ENCODE measurements around the gene POU2F1.

Gene POU2F1

GRCh38 chr1:167467126-167467710 lies 246.5 kb downstream of the POU2F1 start:
- no peak for DNase-seq (ENCODE audit: low read depth in 2 of 2)

DNA sequence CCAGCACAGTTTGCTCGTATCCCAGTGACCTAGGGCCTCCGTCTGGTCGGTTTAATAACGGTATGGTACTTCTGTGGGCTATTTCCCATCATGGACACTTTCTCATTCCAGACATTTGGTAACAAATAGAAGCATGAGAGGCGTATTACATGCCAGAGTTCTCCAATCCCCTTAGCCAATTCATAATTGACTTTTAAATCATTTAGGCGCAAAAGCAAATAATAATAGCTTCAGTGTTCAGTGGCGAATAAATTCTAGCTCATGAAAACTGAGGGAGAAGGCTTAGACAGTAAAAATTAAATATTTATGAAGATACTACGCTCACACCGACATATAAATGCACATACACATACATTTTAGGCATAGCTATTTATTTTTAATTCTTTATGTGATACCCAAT lies 247.1 kb downstream of the POU2F1 start:
- DNase-seq (ENCODE audit: low read depth in 2 of 2) = no peak

DNA sequence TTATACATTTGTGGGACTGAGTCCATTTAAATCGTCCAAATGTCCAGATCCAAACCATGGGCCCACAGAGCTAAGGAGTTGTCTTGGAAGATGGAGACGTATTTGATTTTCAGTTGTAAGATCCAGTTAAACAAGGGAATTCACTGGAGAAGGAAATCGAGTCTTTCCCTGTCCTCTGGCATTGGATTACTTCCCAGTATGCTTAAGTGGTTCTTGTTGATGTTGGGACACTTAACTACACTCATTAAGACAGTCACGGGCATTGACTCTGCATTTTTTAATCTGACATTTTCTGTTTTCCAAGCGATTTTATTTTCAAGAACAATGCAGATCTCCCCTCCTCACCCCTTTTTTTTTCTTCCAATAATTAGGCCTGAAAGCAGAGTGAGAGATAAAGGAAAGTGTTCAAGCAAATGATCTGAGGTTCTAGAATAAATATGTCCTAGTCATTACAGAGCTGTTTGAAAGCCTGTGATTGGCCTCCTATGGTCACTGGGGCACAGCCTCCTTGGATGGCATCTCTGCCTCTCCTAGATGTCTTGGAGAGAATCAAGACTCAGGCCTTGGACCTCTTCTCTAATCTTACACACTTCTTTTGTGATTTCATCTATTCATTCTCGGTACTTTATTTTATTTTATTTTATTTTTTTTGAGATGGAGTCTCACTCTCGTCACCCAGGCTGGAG lies 248.7 kb downstream of the POU2F1 start:
- no peak for DNase-seq (ENCODE audit: low read depth in 2 of 2)

GRCh38 chr1:167471568-167471967 lies 250.9 kb downstream of the POU2F1 start:
- DNase-seq (ENCODE audit: low read depth in 2 of 2) = no peak

DNA sequence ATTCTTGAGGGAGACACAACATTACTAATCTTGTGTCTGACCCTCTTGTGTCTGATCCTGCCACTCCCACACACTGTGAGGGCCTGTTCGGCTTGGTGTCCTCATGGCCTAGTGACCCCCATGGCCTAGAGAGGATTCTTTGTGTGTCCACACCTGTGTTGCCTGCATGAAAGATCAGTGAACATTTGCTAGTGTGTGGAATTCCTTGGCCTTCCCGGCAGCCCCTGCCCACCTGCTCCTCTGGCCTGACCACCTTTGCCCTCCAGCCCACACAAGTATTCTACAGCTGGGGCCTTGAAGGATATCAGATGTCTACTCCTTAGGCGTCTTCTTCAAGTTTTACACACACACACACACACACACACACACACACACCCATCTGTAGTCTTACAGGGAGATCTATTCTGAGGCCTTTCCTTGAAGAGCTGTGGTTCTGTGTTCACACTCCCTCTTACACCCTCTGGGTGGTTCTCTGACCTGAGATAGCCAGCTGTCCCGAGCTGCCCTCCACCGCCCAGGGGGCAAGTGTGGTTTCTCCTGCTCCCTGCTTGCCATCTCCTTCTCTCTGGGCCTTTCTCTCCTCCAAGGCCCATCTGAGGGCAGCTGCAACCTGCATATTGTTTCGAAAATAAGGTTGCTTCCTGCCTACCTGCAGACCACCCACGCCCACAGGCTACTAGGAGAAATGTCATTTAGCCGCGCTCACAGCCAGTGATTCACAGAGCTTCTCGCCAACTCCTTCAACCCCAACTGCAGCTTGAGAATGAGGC lies 252.3 kb downstream of the POU2F1 start:
- no peak for DNase-seq (ENCODE audit: low read depth in 2 of 2)

DNA sequence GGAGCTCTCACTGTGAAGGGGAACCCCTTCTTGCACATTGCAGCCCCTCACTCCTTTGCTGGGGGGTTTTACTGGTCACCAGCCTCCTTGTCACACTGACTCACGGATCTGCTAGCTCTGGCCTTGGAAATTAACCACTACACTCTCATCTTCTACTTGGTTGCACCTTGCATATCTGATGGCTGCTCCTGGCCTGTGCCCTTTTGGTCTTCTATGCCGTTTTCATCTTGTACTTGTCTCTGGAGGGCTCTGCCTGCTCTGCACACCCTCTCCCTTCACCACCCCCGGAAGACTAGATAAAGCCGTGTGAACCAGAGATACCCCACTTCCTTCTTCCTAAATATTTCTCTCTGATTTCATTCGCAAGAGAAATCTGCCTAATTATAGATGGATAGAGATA lies 253.1 kb downstream of the POU2F1 start:
- no peak for DNase-seq (ENCODE audit: low read depth in 2 of 2)

- DNase-seq (ENCODE audit: low read depth in 2 of 2) = no peak
Measured at GRCh38 chr1:167474191-167474641, 253.5 kb downstream of the POU2F1 start.

GRCh38 chr1:167476061-167476460 lies 255.4 kb downstream of the POU2F1 start:
- DNase-seq (ENCODE audit: low read depth in 2 of 2) = no peak

Data from fibroblast of skin of left biceps (primary cell).